HEK293T (cell line): ENCODE measurements around the gene TIMM9.
"Not testable (repeated sequence)": the region's sequence is repeated elsewhere in the genome, so short reads cannot be mapped to it uniquely, and the experiment has no call there.

Experiments used
- CTCF ChIA-PET: fragments of 350-600 bp; formaldehyde crosslinking; extraction: SDS; loops from one replicate; lab custom pipeline; 2021; ENCODE audit warnings: antibody characterized with exemption, inconsistent platforms; lab: Yijun Ruan, JAX
- POLR2A ChIA-PET: fragments of 350-600 bp; formaldehyde crosslinking; extraction: SDS; loops from one replicate; lab custom pipeline; 2020; ENCODE audit warnings: antibody characterized with exemption, inconsistent platforms; lab: Yijun Ruan, JAX
- DNase-seq: peaks from one replicate; pipeline ENCODE4 v3.0.0; 2012; ENCODE audit warnings: mixed read lengths; ENCODE audit errors: extremely low spot score
- ARNT ChIP-seq: fragments of 450-650 bp; IDR thresholded peaks from 2 replicates; pipeline ENCODE4 v1.6.1; 2017; ENCODE audit warnings: mild to moderate bottlenecking
- BHLHE40 ChIP-seq: fragments of 450-650 bp; IDR thresholded peaks from 2 replicates; pipeline ENCODE4 v1.6.1; 2016; ENCODE audit warnings: mild to moderate bottlenecking, moderate library complexity, borderline replicate concordance
- CTBP1 ChIP-seq: fragments of 450-650 bp; IDR thresholded peaks from 2 replicates; pipeline ENCODE4 v1.6.1; 2016; ENCODE audit warnings: borderline replicate concordance
- ELF4 ChIP-seq: fragments of 450-650 bp; IDR thresholded peaks from 2 replicates; pipeline ENCODE4 v1.6.1; 2017; ENCODE audit warnings: antibody characterized with exemption
- FOXA1 ChIP-seq: fragments of 450-650 bp; IDR thresholded peaks from 2 replicates; pipeline ENCODE4 v1.6.1; 2016; ENCODE audit warnings: mild to moderate bottlenecking
- FOXK2 ChIP-seq: fragments of 450-650 bp; IDR thresholded peaks from 2 replicates; pipeline ENCODE4 v1.6.1; 2016; ENCODE audit warnings: mild to moderate bottlenecking
- FOXM1 ChIP-seq: fragments of 450-650 bp; IDR thresholded peaks from 2 replicates; pipeline ENCODE4 v1.6.1; 2017; ENCODE audit warnings: mild to moderate bottlenecking, borderline replicate concordance
- HDGF ChIP-seq: fragments of 450-650 bp; IDR thresholded peaks from 2 replicates; pipeline ENCODE4 v1.6.1; 2017; ENCODE audit warnings: antibody characterized with exemption, borderline replicate concordance
- L3MBTL2 ChIP-seq: fragments of 450-650 bp; conservative IDR thresholded peaks from 2 replicates; pipeline ENCODE4 v1.6.1; 2016; ENCODE audit warnings: mild to moderate bottlenecking
- LEF1 ChIP-seq: fragments of 450-650 bp; IDR thresholded peaks from 2 replicates; pipeline ENCODE4 v1.6.1; 2017; ENCODE audit warnings: mild to moderate bottlenecking, borderline replicate concordance
- NFRKB ChIP-seq: fragments of 450-650 bp; IDR thresholded peaks from 2 replicates; pipeline ENCODE4 v1.6.1; 2016; ENCODE audit warnings: mild to moderate bottlenecking, moderate library complexity
- PKNOX1 ChIP-seq: fragments of 450-650 bp; IDR thresholded peaks from 2 replicates; pipeline ENCODE4 v1.6.1; 2016
- SP1 ChIP-seq: fragments of 450-650 bp; IDR thresholded peaks from 2 replicates; pipeline ENCODE4 v1.6.1; 2017
- SUZ12 ChIP-seq: fragments of 450-650 bp; IDR thresholded peaks from 2 replicates; pipeline ENCODE4 v1.6.1; 2016; ENCODE audit warnings: mild to moderate bottlenecking
- TARDBP ChIP-seq: fragments of 450-650 bp; IDR thresholded peaks from 2 replicates; pipeline ENCODE4 v1.6.1; 2016
- ZNF384 ChIP-seq: fragments of 450-650 bp; IDR thresholded peaks from 2 replicates; pipeline ENCODE4 v1.6.1; 2016

Gene TIMM9

DNA sequence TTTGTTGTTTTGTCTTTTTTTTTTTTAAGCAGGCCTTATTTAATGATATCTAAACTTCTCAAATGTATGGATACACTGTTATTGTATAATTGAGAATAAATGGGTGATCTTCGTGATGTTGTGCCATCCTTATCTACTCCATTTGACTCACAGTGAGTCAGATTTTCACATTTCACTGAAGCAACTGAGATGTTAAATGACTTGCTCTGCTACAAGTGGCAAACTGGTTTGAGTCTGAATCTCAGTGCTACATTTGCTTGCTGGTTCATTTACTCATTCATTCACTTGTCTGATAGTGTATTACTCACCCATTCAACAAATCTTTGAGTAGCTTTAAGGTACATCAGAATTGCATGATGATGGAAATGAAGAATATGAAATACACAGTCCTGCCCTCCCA, 2.8 kb upstream of the TIMM9 start:
- no peak for DNase-seq
- TF ChIP-seq ZNF384: no peak
- no peak for TF ChIP-seq CTBP1
- TF ChIP-seq FOXA1: no peak
- TF ChIP-seq ELF4: no peak
- TF ChIP-seq LEF1: no peak
- TF ChIP-seq SUZ12: no peak
- no peak for TF ChIP-seq TARDBP
- TF ChIP-seq L3MBTL2: no peak
- ChIA-PET CTCF (no interaction called here), POLR2A (no interaction called here)

- peak; percentile 38 for DNase-seq
- ChIA-PET CTCF (no interaction called here), POLR2A (interaction anchor here (0.9 to 1.3 kb wide), 3 partner anchors 13 to 130 kb away, joined by 3 to 14 read pairs (median 3); partner anchors contain the start of gene ARID4A)
- TF ChIP-seq ZNF384 (peak; percentile 92), LEF1 (no peak)
These were observed 870 bp upstream of the TIMM9 start for GRCh38 chr14:58428118-58428683.

GRCh38 chr14:58426670-58427280, 556 bp downstream of the TIMM9 start:
- CTCF ChIA-PET: no interaction called here
- POLR2A ChIA-PET: interaction anchor here (0.6 to 1.5 kb wide), 7 partner anchors 11 to 331 kb away, joined by 3 to 14 read pairs (median 4); partner anchors contain the start of genes ARID4A and DACT1
- peak; percentile 50 for DNase-seq
- TF ChIP-seq ARNT: no peak
- peak; percentile 93 for TF ChIP-seq L3MBTL2
- TF ChIP-seq HDGF: no peak
- no peak for TF ChIP-seq FOXA1
- no peak for TF ChIP-seq FOXM1
- TF ChIP-seq PKNOX1: no peak
- no peak for TF ChIP-seq BHLHE40
- TF ChIP-seq LEF1: no peak

- CTCF ChIA-PET, POLR2A ChIA-PET, DNase-seq: not testable (repeated sequence)
These were observed 10.4 kb downstream of the TIMM9 start for GRCh38 chr14:58416934-58417333.

DNA sequence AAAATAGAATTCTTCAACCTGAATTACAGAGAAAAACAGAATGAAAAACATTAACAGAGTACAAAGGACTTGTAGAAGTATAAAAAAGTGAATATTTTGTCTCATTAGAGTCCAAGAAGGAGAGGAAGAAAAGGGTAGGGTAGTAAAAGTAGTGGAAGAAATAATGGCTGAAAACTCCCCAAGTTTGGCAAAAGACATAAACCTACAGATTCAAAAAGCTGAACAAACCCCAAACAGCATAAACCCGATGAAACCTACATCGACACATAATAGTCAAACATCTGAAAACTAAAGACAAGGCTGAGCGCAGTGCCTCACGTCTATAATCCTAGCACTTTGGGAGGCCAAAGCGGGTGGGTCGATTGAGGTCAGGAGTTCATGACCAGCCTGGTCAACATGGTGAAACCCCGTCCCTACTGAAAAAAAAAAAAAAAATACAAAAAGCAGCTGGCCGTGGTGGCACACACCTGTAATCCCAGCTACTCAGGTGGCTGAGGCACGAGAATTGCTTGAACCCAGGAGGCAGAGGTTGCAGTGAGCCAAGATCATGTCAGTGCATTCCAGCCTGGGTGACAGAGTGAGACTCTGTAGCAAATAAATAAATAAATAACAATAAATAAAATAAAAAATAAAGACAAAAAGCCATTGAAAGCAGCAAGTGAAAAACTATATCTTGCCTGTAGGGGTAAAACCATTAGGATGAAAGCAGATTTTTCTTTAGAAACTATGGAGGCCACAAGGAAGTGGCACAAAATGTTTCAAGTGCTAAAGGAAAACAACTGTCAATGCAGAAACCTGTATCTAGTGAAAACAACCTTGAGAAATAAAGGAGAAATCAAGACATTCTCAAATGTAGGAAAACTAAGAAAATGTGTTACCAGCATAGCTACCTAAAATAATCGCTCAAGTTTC, 11.4 kb downstream of the TIMM9 start:
- TF ChIP-seq ELF4 (no peak), BHLHE40 (no peak), L3MBTL2 (no peak), SP1 (no peak), FOXK2 (no peak), ARNT (no peak), CTBP1 (no peak), TARDBP (no peak), FOXA1 (no peak), ZNF384 (no peak), LEF1 (no peak), NFRKB (no peak), PKNOX1 (no peak), FOXM1 (no peak), HDGF (no peak), SUZ12 (no peak)
- ChIA-PET CTCF (no interaction called here), POLR2A (no interaction called here)

GRCh38 chr14:58414845-58415244, 12.5 kb downstream of the TIMM9 start:
- CTCF ChIA-PET: no interaction called here
- DNase-seq: peak; percentile 21
- POLR2A ChIA-PET: no interaction called here
- TF ChIP-seq ELF4 (no peak), L3MBTL2 (no peak), SUZ12 (no peak), PKNOX1 (no peak), CTBP1 (no peak), FOXM1 (no peak), SP1 (no peak), FOXK2 (no peak), LEF1 (no peak), HDGF (no peak), ARNT (no peak)

More for the DNA sequence above, 11.4 kb downstream of the TIMM9 start:
- no peak for DNase-seq
